Keratinocyte (primary cell): ENCODE data around the gene MSRB1.

Experiments used
- CTCF ChIP-seq, 3 experiments: IDR thresholded peaks in 1 of 3; conservative IDR thresholded peaks in 1 of 3; optimal IDR thresholded peaks in 1 of 3; 2 replicates in 2 of 3; 3 replicates in 1 of 3; pipeline versions ENCODE3 to v1.5.1; 2011; ENCODE audit warnings: low read length in 3 of 3, mild to moderate bottlenecking in 3 of 3, moderate library complexity in 2 of 3, control low read depth in 1 of 3, inconsistent platforms in 1 of 3; ENCODE audit not compliant: insufficient read depth in 2 of 3; ENCODE audit errors: extremely low read depth in 1 of 3
- EZH2 ChIP-seq: IDR thresholded peaks from one replicate; pipeline ENCODE4 v1.6.1; 2012; ENCODE audit warnings: inconsistent platforms, mild to moderate bottlenecking, low read length, moderate library complexity

DNA sequence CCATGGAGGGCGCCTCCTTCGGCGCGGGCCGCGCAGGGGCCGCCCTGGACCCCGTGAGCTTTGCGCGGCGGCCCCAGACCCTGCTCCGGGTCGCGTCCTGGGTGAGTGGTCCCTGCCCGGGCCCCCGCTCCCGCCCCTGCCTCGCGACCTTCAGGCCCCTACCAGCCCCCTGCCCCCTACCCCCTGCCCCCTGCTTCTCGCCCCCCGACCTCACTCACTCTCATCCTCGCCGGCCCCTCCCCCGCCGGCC is 47.0 kb upstream of the MSRB1 start:
- no peak for TF ChIP-seq CTCF (optimal IDR thresholded peaks at IDR 0.05 in 1 of 3, IDR thresholded peaks at IDR 0.05 in 1 of 3, conservative IDR thresholded peaks at IDR 0.05 in 1 of 3; ENCODE audit: extremely low read depth in 1 of 3, insufficient read depth in 2 of 3, low read length in 3 of 3)
- no peak for TF ChIP-seq EZH2
